Spinal cord (tissue), 10 donors: ENCODE data around the gene COL6A1. TPM values are rescaled to one million over a fixed set of nuclear protein-coding genes. Genes with fewer than 3 reads are reported as not detected.

Source experiments
- DNase-seq, 6 donors: peaks; one replicate each; pipeline versions ENCODE4 v3.0.0 to v3.0.0-alpha.2; 2013 to 2015; ENCODE audit warnings: low spot score in 6 of 6, low read depth in 4 of 6
- H3K27ac ChIP-seq: one replicate; pipeline ENCODE4 v1.5.1; 2013; ENCODE audit warnings: low read depth, low read length, control low read depth
- H3K27me3 ChIP-seq: one replicate; pipeline ENCODE4 v1.6.1; 2013; ENCODE audit warnings: low read length; ENCODE audit not compliant: control insufficient read depth, insufficient read depth
- H3K36me3 ChIP-seq: one replicate; pipeline ENCODE4 v1.6.1; 2013; ENCODE audit warnings: low read length; ENCODE audit not compliant: control insufficient read depth, insufficient read depth
- H3K4me1 ChIP-seq: one replicate; pipeline ENCODE4 v1.6.1; 2013; ENCODE audit warnings: low read length; ENCODE audit not compliant: control insufficient read depth, insufficient read depth
- H3K4me3 ChIP-seq: one replicate; pipeline ENCODE4 v1.5.1; 2013; ENCODE audit warnings: low read depth, low read length, control low read depth
- H3K9me3 ChIP-seq: one replicate; pipeline ENCODE4 v1.6.1; 2013; ENCODE audit warnings: low read length; ENCODE audit not compliant: control insufficient read depth, insufficient read depth
- WGBS: methylation state at CpG from one replicate; pipeline ENCODE4 v1.1.5; 2013; ENCODE audit warnings: missing lambda C conversion rate; ENCODE audit not compliant: insufficient coverage; 5-methylcytosine and 5-hydroxymethylcytosine counted together
- polyA plus RNA-seq, 2 donors: library from polyadenylated mRNA; unstranded; fragments of 120-200 nt; gene quantifications; one replicate each; pipeline ENCODE4 v1.2.1, GENCODE V29; 2013; ENCODE audit not compliant: insufficient read length in 2 of 2
- total RNA-seq, 2 donors: library from RNA; depleted of rRNA in 1 of 2; stranded (reverse); fragments of 120-200 nt in 1 of 2; fragments of >200 nt in 1 of 2; gene quantifications; one replicate each; pipeline versions ENCODE4 v1.2.3 to v1.2.4, GENCODE V29; 2013 to 2014
- donor health status: healthy.

The COL6A1 gene
- total and polyA plus RNA-seq, 4 donors, result 156 to 316 (median 250) TPM

DNA sequence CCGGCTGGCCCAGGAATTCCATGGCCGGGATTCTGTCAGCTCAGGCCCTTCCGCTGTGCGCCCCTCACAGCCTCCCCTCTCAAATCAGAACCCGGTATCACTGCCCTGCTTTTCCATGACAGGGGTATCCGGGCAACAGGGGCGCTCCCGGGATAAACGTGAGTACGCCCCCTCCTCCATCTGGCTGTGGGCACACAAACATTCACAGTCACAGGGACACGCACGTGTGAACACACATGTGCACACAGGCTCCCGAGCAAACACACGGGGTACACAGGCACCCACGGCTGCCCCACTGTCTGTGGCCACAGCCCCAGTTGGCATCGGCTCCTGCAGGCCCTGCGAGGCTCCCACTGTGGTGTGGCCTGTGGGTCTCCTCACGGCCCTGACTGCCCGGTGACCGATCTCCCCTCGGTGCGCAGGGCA is 16.7 kb downstream of the COL6A1 start:
- Histone ChIP-seq H3K27me3 (no peaks in the 10 kb centered on the region), H3K9me3 (no peaks in the 10 kb centered on the region), H3K4me3 (no peak overlapping the region), H3K4me1 (no peaks in the 10 kb centered on the region), H3K27ac (no peak overlapping the region), H3K36me3 (peaks cover 100% of the 10 kb centered on the region)
- WGBS, result 93% methylated on average over 20 of the region's 22 CpGs
- DNase-seq, result no peak

DNA sequence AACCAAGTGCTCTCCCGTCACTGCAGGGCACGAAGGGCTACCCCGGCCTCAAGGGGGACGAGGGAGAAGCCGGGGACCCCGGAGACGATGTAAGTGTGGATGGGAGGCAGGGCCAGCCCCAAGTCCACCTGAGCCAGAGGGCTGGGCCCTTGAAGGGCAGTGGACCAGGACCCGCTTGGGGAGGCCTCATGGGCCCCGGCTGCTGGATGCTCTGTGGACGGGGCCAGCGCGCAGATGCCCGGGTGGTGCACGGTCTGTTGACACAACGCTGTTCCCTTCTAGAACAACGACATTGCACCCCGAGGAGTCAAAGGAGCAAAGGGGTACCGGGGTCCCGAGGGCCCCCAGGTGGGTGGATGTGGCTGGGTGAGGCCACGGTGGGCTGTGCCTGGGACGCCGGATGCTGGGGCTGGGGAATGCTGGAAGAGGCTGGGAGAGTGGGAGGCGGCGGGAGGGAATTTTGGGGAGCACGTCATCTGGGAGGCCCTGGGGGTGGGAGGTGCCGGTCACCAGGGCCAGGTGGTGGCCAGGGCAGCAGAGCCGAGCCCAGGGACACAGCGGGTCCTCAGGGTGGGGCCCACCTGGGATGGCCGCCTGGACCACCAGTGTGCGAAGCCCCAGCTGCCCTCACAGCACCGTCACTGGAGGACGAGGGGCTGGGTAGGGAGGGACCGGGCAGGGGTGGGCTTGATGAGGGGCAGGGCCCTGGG is 17.5 kb downstream of the COL6A1 start:
- DNase-seq, result no peak
- peaks cover 100% of the 10 kb centered on the region for H3K36me3 ChIP-seq

DNA sequence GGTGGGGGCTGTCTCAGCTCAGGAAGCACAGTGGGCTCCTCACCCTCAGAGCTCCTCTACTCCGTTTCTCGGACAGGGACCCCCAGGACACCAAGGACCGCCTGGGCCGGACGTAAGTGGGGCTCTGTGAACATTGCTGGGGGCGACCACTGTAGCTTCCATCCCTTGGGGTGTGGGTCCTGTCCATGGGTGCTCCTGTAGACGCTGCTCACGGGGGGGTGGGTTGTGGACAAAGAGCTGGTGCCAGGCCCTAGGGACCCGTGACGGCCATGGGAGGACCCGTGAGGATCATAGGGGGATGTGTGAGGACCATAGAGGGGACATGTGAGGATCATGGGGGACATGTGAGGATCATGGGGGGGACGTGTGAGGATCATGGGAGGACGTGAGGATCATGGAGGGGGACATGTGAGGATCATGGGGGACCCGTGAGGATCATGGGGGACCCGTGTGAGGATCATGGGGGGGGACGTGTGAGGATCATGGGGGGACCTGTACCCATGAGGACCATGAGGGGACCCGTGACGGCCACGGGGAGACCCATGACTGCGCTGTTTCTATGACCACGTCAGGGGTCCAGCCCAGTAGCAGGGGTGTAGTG is 18.1 kb downstream of the COL6A1 start:
- 79% methylated on average over 14 of the region's 21 CpGs for WGBS
- no peaks in the 10 kb centered on the region for H3K9me3 ChIP-seq
- no peak for DNase-seq
- H3K27ac ChIP-seq, result no peak overlapping the region
- H3K4me3 ChIP-seq, result no peak overlapping the region
- H3K36me3 ChIP-seq, result peaks cover 100% of the 10 kb centered on the region
- no peaks in the 10 kb centered on the region for H3K4me1 ChIP-seq
- no peaks in the 10 kb centered on the region for H3K27me3 ChIP-seq

More for the DNA sequence above, 17.5 kb downstream of the COL6A1 start:
- Histone ChIP-seq H3K9me3 (no peaks in the 10 kb centered on the region), H3K4me3 (no peak overlapping the region), H3K4me1 (no peaks in the 10 kb centered on the region), H3K27me3 (no peaks in the 10 kb centered on the region), H3K27ac (no peak overlapping the region)
- 94% methylated on average over 33 of the region's 33 CpGs for WGBS

DNA sequence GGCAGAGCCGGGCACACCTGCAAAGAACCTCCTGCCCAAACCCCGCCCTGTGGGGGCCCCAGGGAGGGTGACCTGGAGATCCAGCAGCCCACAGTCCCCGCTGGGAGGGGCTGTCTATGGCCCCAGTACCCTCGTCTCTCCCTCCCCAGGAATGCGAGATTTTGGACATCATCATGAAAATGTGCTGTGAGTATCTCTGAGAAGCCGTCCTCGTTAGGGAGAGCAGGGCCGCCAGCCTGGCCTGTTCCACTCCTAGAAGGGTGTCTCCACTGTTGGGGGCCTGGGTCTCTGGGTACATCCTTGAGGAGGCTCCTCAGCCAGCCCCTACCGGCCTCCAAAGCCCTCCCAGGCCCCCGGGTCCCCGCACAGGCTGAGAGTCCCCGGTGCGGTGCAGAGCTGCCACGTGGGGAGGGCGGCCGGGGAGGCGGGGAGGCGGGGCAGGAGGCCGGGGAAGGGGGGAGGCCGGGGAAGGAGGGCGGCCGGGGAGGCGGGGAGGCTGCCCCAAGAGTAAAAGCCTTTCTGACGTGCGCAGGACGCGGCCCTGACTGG is 18.7 kb downstream of the COL6A1 start:
- WGBS, result 97% methylated on average over 15 of the region's 27 CpGs
- Histone ChIP-seq H3K27me3 (no peaks in the 10 kb centered on the region), H3K4me1 (no peaks in the 10 kb centered on the region), H3K9me3 (no peaks in the 10 kb centered on the region), H3K4me3 (no peak overlapping the region), H3K27ac (no peak overlapping the region), H3K36me3 (peaks cover 100% of the 10 kb centered on the region)
- DNase-seq, result no peak

DNA sequence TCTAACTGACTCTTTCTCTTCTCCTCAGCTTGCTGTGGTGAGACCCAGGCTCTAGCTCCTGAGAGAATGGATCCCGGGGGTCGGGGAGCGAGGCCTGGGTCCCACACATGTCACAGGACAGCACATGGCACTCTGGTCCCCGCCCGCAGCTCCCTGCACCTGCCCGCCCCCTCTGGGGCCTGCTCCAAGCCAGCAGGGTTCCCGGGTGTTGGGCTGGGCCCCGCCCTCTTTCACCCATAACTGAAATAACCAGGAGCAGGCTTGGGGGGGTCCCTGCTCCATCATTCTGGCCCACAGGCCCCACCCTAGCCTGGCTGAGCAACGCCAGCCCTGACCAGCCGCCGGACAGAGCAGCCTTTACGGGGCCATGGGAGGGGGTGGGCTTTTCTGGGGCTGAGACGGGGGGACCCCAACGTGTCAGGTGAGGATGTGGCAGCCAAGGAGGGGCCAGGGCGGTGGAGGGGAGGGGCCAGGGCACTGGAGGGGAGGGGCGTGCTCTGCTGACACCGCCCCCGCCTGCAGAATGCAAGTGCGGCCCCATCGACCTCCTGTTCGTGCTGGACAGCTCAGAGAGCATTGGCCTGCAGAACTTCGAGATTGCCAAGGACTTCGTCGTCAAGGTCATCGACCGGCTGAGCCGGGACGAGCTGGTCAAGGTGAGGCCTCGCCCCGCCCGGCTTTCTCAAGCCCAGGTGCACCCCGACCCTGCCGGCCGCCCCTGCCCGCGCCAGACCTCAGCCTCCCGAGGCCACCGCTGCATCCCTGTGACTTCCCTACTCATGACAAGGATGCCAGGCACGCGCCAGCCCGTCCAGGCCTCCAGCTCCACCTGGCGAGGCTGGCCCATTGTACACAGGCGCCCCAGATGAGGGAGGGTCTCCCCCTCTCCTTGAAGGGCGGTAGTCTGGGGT is 19.4 kb downstream of the COL6A1 start:
- no peak overlapping the region for H3K27ac ChIP-seq
- H3K36me3 ChIP-seq, result peaks cover 96% of the 10 kb centered on the region

DNA sequence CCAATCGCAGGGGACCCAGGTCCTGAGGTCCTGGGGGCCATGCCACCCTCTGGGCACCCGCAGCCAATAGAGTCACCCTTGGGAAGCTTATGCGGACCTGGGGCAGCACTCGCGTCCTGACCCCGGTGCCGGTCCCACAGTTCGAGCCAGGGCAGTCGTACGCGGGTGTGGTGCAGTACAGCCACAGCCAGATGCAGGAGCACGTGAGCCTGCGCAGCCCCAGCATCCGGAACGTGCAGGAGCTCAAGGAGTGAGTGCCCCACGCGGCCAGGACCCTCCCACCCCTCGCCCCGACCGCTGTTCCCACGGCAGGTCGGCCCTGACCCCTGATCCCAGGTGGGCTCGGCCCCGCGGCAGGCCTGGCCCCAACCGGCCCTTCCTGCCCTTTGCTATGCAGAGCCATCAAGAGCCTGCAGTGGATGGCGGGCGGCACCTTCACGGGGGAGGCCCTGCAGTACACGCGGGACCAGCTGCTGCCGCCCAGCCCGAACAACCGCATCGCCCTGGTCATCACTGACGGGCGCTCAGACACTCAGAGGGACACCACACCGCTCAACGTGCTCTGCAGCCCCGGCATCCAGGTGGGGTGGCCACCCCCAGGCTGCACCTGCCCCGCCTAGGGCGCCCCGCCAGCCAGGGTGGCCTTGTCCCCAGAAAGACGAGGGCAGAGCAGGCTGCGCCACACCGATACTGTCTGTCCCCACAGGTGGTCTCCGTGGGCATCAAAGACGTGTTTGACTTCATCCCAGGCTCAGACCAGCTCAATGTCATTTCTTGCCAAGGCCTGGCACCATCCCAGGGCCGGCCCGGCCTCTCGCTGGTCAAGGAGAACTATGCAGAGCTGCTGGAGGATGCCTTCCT is 20.5 kb downstream of the COL6A1 start:
- Histone ChIP-seq H3K4me1 (no peaks in the 10 kb centered on the region), H3K9me3 (no peaks in the 10 kb centered on the region), H3K27me3 (no peaks in the 10 kb centered on the region), H3K36me3 (peaks cover 91% of the 10 kb centered on the region), H3K27ac (no peak overlapping the region), H3K4me3 (no peak overlapping the region)
- WGBS, result 89% methylated on average over 47 of the region's 51 CpGs
- DNase-seq, result no peak

More for the DNA sequence above, 19.4 kb downstream of the COL6A1 start:
- no peaks in the 10 kb centered on the region for H3K4me1 ChIP-seq
- WGBS, result 83% methylated on average over 39 of the region's 44 CpGs
- no peak for DNase-seq
- no peak overlapping the region for H3K4me3 ChIP-seq
- H3K9me3 ChIP-seq, result no peaks in the 10 kb centered on the region
- H3K27me3 ChIP-seq, result no peaks in the 10 kb centered on the region

DNA sequence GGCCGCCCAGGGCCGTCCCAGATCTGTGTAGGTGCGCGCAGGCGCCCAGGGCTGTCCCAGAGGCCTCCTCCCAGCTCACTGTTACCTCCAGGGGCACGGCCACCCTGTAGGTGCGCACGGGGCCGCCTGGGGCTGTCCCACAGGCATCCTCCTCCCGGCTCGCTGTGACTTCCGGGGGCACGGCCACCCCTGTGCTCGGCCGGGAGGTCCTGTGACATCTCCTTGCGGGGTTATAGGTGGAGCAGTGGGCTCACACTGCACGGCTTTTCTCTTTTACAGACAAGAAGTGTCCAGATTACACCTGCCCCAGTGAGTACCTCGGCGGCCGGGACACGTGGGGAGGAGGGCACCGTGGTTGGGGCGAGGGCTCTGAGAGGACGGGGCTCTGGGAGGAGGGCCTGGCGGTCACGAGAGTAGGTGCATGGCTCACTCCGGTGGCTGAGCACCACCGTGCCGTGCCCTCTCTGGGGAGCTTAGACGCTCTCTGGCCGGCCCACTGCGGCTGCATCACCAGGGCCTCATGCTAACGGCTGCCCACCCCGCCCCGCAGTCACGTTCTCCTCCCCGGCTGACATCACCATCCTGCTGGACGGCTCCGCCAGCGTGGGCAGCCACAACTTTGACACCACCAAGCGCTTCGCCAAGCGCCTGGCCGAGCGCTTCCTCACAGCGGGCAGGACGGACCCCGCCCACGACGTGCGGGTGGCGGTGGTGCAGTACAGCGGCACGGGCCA is 21.4 kb downstream of the COL6A1 start:
- Histone ChIP-seq H3K27ac (no peak overlapping the region), H3K9me3 (no peaks in the 10 kb centered on the region), H3K27me3 (no peaks in the 10 kb centered on the region), H3K4me1 (no peaks in the 10 kb centered on the region), H3K36me3 (peaks cover 82% of the 10 kb centered on the region), H3K4me3 (no peak overlapping the region)
- WGBS, result 94% methylated on average over 48 of the region's 54 CpGs
- no peak for DNase-seq

DNA sequence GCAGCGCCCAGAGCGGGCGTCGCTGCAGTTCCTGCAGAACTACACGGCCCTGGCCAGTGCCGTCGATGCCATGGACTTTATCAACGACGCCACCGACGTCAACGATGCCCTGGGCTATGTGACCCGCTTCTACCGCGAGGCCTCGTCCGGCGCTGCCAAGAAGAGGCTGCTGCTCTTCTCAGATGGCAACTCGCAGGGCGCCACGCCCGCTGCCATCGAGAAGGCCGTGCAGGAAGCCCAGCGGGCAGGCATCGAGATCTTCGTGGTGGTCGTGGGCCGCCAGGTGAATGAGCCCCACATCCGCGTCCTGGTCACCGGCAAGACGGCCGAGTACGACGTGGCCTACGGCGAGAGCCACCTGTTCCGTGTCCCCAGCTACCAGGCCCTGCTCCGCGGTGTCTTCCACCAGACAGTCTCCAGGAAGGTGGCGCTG is 22.0 kb downstream of the COL6A1 start:
- peaks cover 76% of the 10 kb centered on the region for H3K36me3 ChIP-seq

More for the DNA sequence above, 22.0 kb downstream of the COL6A1 start:
- Histone ChIP-seq H3K4me3 (no peak overlapping the region), H3K4me1 (no peaks in the 10 kb centered on the region), H3K9me3 (no peaks in the 10 kb centered on the region), H3K27ac (no peak overlapping the region), H3K27me3 (no peaks in the 10 kb centered on the region)
- no peak for DNase-seq
- WGBS, result 93% methylated on average over 42 of the region's 42 CpGs
